ENCODE data around the gene BCOR.

Gene BCOR

GRCh38 chrX:40049084-40049641 lies 48.6 kb downstream of the BCOR start:
- Histone ChIP-seq H4K20me1 (ENCODE audit: insufficient read depth, low read length, poor library complexity, severe bottlenecking) (no peaks in the 10 kb centered on the region), H3K4me3 (ENCODE audit: low read length, poor library complexity, severe bottlenecking) (no peak overlapping the region), H2AFZ (ENCODE audit: low read length) (no peak overlapping the region), H3K4me1 (ENCODE audit: insufficient read depth, low read length, poor library complexity, severe bottlenecking) (no peaks in the 10 kb centered on the region), H3K79me2 (ENCODE audit: insufficient read depth, low read length) (no peaks in the 10 kb centered on the region), H3K9me3 (ENCODE audit: insufficient read depth, low read depth, low read length) (peaks cover 13% of the 10 kb centered on the region; the same call in 1 of the 2 replicates), H3K4me2 (ENCODE audit: low read depth, low read length, poor library complexity, severe bottlenecking) (no peak overlapping the region), H3K27me3 (ENCODE audit: insufficient read depth, low read length, poor library complexity, severe bottlenecking) (peaks cover 5% of the 10 kb centered on the region), H3F3A (ENCODE audit: low read depth) (no peaks in the 10 kb centered on the region), H3K9me2 (replicated peaks; ENCODE audit: low read depth, low read length) (no peaks in the 10 kb centered on the region), H3K9ac (ENCODE audit: low read depth, low read length, poor library complexity, severe bottlenecking) (no peak overlapping the region), H3K36me3 (ENCODE audit: insufficient read depth, low read length) (peaks cover 55% of the 10 kb centered on the region)
- no peak for TF ChIP-seq EZH2phosphoT487 (IDR thresholded peaks at IDR 0.05; ENCODE audit: borderline replicate concordance)

- Histone ChIP-seq H3K36me3 (ENCODE audit: insufficient read depth, low read length) (peaks cover 39% of the 10 kb centered on the region), H4K20me1 (ENCODE audit: insufficient read depth, low read length, poor library complexity, severe bottlenecking) (no peaks in the 10 kb centered on the region)
- TF ChIP-seq CTCF (conservative IDR thresholded peaks at IDR 0.05; ENCODE audit: low read length) (no peak), EZH2phosphoT487 (IDR thresholded peaks at IDR 0.05; ENCODE audit: borderline replicate concordance) (no peak)
Measured at GRCh38 chrX:40047485-40047884, 50.3 kb downstream of the BCOR start.

GRCh38 chrX:40043895-40044294 lies 53.9 kb downstream of the BCOR start:
- H3K27me3 ChIP-seq (ENCODE audit: insufficient read depth, low read length, poor library complexity, severe bottlenecking), result no peaks in the 10 kb centered on the region
- no peaks in the 10 kb centered on the region for H4K20me1 ChIP-seq (ENCODE audit: insufficient read depth, low read length, poor library complexity, severe bottlenecking)
- no peak overlapping the region for H2AFZ ChIP-seq (ENCODE audit: low read length)
- H3K4me3 ChIP-seq (ENCODE audit: low read length, poor library complexity, severe bottlenecking), result no peak overlapping the region
- peaks cover 4% of the 10 kb centered on the region for H3K36me3 ChIP-seq (ENCODE audit: insufficient read depth, low read length)
- H3K9me2 ChIP-seq (replicated peaks; ENCODE audit: low read depth, low read length), result no peaks in the 10 kb centered on the region
- no peaks in the 10 kb centered on the region for H3F3A ChIP-seq (ENCODE audit: low read depth)
- no peaks in the 10 kb centered on the region for H3K9me3 ChIP-seq (ENCODE audit: insufficient read depth, low read depth, low read length)
- H3K4me1 ChIP-seq (ENCODE audit: insufficient read depth, low read length, poor library complexity, severe bottlenecking), result peaks cover 24% of the 10 kb centered on the region
- H3K4me2 ChIP-seq (ENCODE audit: low read depth, low read length, poor library complexity, severe bottlenecking), result no peak overlapping the region
- TF ChIP-seq CTCF (conservative IDR thresholded peaks at IDR 0.05; ENCODE audit: low read length) (no peak), EZH2phosphoT487 (IDR thresholded peaks at IDR 0.05; ENCODE audit: borderline replicate concordance) (no peak)
- no peaks in the 10 kb centered on the region for H3K79me2 ChIP-seq (ENCODE audit: insufficient read depth, low read length)
- H3K9ac ChIP-seq (ENCODE audit: low read depth, low read length, poor library complexity, severe bottlenecking), result no peak overlapping the region

More at GRCh38 chrX:40047485-40047884, 50.3 kb downstream of the BCOR start:
- Histone ChIP-seq H3K4me1 (ENCODE audit: insufficient read depth, low read length, poor library complexity, severe bottlenecking) (peaks cover under 1% of the 10 kb centered on the region), H3K9me2 (replicated peaks; ENCODE audit: low read depth, low read length) (no peaks in the 10 kb centered on the region), H3K9ac (ENCODE audit: low read depth, low read length, poor library complexity, severe bottlenecking) (no peak overlapping the region), H3K4me3 (ENCODE audit: low read length, poor library complexity, severe bottlenecking) (no peak overlapping the region), H3K9me3 (ENCODE audit: insufficient read depth, low read depth, low read length) (peaks cover 10% of the 10 kb centered on the region; the same call in 1 of the 2 replicates), H3K27me3 (ENCODE audit: insufficient read depth, low read length, poor library complexity, severe bottlenecking) (peaks cover 5% of the 10 kb centered on the region), H3K79me2 (ENCODE audit: insufficient read depth, low read length) (no peaks in the 10 kb centered on the region), H3F3A (ENCODE audit: low read depth) (no peaks in the 10 kb centered on the region), H3K4me2 (ENCODE audit: low read depth, low read length, poor library complexity, severe bottlenecking) (no peak overlapping the region), H2AFZ (ENCODE audit: low read length) (no peak overlapping the region)

- Histone ChIP-seq H3K4me3 (ENCODE audit: low read length, poor library complexity, severe bottlenecking) (peak overlapping the region; percentile 60), H3K36me3 (ENCODE audit: insufficient read depth, low read length) (no peaks in the 10 kb centered on the region), H3K9ac (ENCODE audit: low read depth, low read length, poor library complexity, severe bottlenecking) (peak overlapping the region; percentile 67), H4K20me1 (ENCODE audit: insufficient read depth, low read length, poor library complexity, severe bottlenecking) (no peaks in the 10 kb centered on the region), H3K79me2 (ENCODE audit: insufficient read depth, low read length) (no peaks in the 10 kb centered on the region), H3K9me3 (ENCODE audit: insufficient read depth, low read depth, low read length) (no peaks in the 10 kb centered on the region), H3K4me1 (ENCODE audit: insufficient read depth, low read length, poor library complexity, severe bottlenecking) (peaks cover 24% of the 10 kb centered on the region), H3K9me2 (replicated peaks; ENCODE audit: low read depth, low read length) (no peaks in the 10 kb centered on the region), H3K27me3 (ENCODE audit: insufficient read depth, low read length, poor library complexity, severe bottlenecking) (no peaks in the 10 kb centered on the region), H3F3A (ENCODE audit: low read depth) (no peaks in the 10 kb centered on the region), H2AFZ (ENCODE audit: low read length) (no peak overlapping the region), H3K4me2 (ENCODE audit: low read depth, low read length, poor library complexity, severe bottlenecking) (peak overlapping the region; percentile 77)
- TF ChIP-seq EZH2phosphoT487 (IDR thresholded peaks at IDR 0.05; ENCODE audit: borderline replicate concordance) (no peak), CTCF (conservative IDR thresholded peaks at IDR 0.05; ENCODE audit: low read length) (no peak)
Measured at GRCh38 chrX:40041915-40042314, 55.8 kb downstream of the BCOR start.
